ENCODE results near the gene GPR153. TPM values are rescaled to one million over a fixed set of nuclear protein-coding genes. Genes with fewer than 3 reads are reported as not detected.

Gene GPR153
- polyA plus RNA-seq, 3 donors = 0.04 to 0.69 TPM; not detected in 1

- Histone ChIP-seq H3K79me2 (ENCODE audit: insufficient read depth, low read length) (no peaks in the 10 kb centered on the region), H2AFZ (ENCODE audit: insufficient read depth, low read depth, low read length, poor library complexity, severe bottlenecking) (peak within 1 kb of the TSS; percentile 62), H3K36me3 (replicated peaks in 1 of 2; ENCODE audit: control insufficient read depth in 1 of 2, insufficient read depth in 2 of 2, low read length in 2 of 2) (no peaks in the 10 kb centered on the region), H3K9ac (ENCODE audit: insufficient read depth, low read length, poor library complexity, severe bottlenecking) (peak within 1 kb of the TSS; percentile 6), H3K27me3 (ENCODE audit: control insufficient read depth in 2 of 2, insufficient read depth in 2 of 2, low read length in 2 of 2) (peaks cover 31 to 47% of the 10 kb centered on the region in 2 donors), H3K4me3 (replicated peaks in 1 of 3; ENCODE audit: low read depth in 2 of 3, low read length in 3 of 3) (peak within 1 kb of the TSS; percentile 8 to 64 (median 23)), H3K4me2 (replicated peaks; ENCODE audit: extremely low read depth, low read length, poor library complexity, severe bottlenecking) (peak within 1 kb of the TSS; percentile 66), H3K27ac (ENCODE audit: low read depth in 1 of 2, low read length in 2 of 2) (no peak within 1 kb of the TSS), H4K20me1 (ENCODE audit: insufficient read depth, low read length) (no peaks in the 10 kb centered on the region), H3K9me3 (replicated peaks in 1 of 2; ENCODE audit: control insufficient read depth in 1 of 2, insufficient read depth in 1 of 2, low read length in 2 of 2) (peaks cover 0 to 13% of the 10 kb centered on the region in 2 donors), H3K4me1 (ENCODE audit: control insufficient read depth in 1 of 2, insufficient read depth in 2 of 2, low read length in 2 of 2) (peaks cover 22 to 36% of the 10 kb centered on the region in 2 donors)
- TF ChIP-seq CTCF (IDR thresholded peaks at IDR 0.05) = no peak
- Mint-ChIP-seq H3K27me3 (ENCODE audit: low read depth in 3 of 3) (peaks cover 46 to 81% (median 60%) of the 10 kb centered on the region in 3 donors), H3K27ac (no peak within 1 kb of the TSS), H3K36me3 (peaks cover 0 to 3% of the 10 kb centered on the region in 2 donors), H3K4me3 (peak within 1 kb of the TSS; percentile 58 to 87), H3K9me3 (peaks cover 0 to 24% (median 3%) of the 10 kb centered on the region in 7 donors), H3K4me1 (peaks cover 22% of the 10 kb centered on the region)
- DNase-seq = peak in 1 of 3 donors; percentile 48
- intact Hi-C loops (cut with micrococcal nuclease) = loop anchor here in 1 of 2 donors (10.0 kb wide), 1 partner anchor 151 kb away; no protein-coding TSS in a partner anchor
- WGBS (ENCODE audit: insufficient coverage) = under 1% methylated on average over 65 of the region's 66 CpGs
Measured at GRCh38 chr1:6205849-6206519, 54.9 kb downstream of the GPR153 start, which contains the start of gene RNF207. TSS of gene RNF207 (plus strand) at chr1:6206119. CDS start at chr1:6206536, 417 bp downstream.

- H3K27ac ChIP-seq (ENCODE audit: low read depth in 1 of 2, low read length in 2 of 2) = no peak overlapping the region
- no peak overlapping the region for H3K9ac ChIP-seq (ENCODE audit: insufficient read depth, low read length, poor library complexity, severe bottlenecking)
- 96% methylated on average over 6 of the region's 7 CpGs for WGBS (ENCODE audit: insufficient coverage)
- Mint-ChIP-seq H3K9me3 (peaks cover 0 to 23% (median 4%) of the 10 kb centered on the region in 7 donors), H3K4me3 (no peak overlapping the region), H3K4me1 (peaks cover 38% of the 10 kb centered on the region), H3K27me3 (ENCODE audit: low read depth in 3 of 3) (peaks cover 27 to 47% (median 41%) of the 10 kb centered on the region in 3 donors), H3K27ac (no peak overlapping the region), H3K36me3 (peaks cover 5 to 7% of the 10 kb centered on the region in 2 donors)
- H3K79me2 ChIP-seq (ENCODE audit: insufficient read depth, low read length) = peaks cover 22% of the 10 kb centered on the region
- H3K4me3 ChIP-seq (replicated peaks in 1 of 3; ENCODE audit: low read depth in 2 of 3, low read length in 3 of 3) = no peak overlapping the region
- peaks cover 3 to 7% of the 10 kb centered on the region in 2 donors for H3K36me3 ChIP-seq (replicated peaks in 1 of 2; ENCODE audit: control insufficient read depth in 1 of 2, insufficient read depth in 2 of 2, low read length in 2 of 2)
- peaks cover 36 to 51% of the 10 kb centered on the region in 2 donors for H3K4me1 ChIP-seq (ENCODE audit: control insufficient read depth in 1 of 2, insufficient read depth in 2 of 2, low read length in 2 of 2)
- no peak overlapping the region for H3K4me2 ChIP-seq (replicated peaks; ENCODE audit: extremely low read depth, low read length, poor library complexity, severe bottlenecking)
- H4K20me1 ChIP-seq (ENCODE audit: insufficient read depth, low read length) = peaks cover 21% of the 10 kb centered on the region
- no peak for DNase-seq
- H3K27me3 ChIP-seq (ENCODE audit: control insufficient read depth in 2 of 2, insufficient read depth in 2 of 2, low read length in 2 of 2) = peaks cover 20 to 27% of the 10 kb centered on the region in 2 donors
- no peak for TF ChIP-seq CTCF (IDR thresholded peaks at IDR 0.05)
- intact Hi-C loops (cut with micrococcal nuclease) = loop anchor here in 1 of 2 donors (10.0 kb wide), 1 partner anchor 147 kb away; no protein-coding TSS in a partner anchor
- H3K9me3 ChIP-seq (replicated peaks in 1 of 2; ENCODE audit: control insufficient read depth in 1 of 2, insufficient read depth in 1 of 2, low read length in 2 of 2) = peaks cover 0 to 4% of the 10 kb centered on the region in 2 donors
- no peak overlapping the region for H2AFZ ChIP-seq (ENCODE audit: insufficient read depth, low read depth, low read length, poor library complexity, severe bottlenecking)
Measured at GRCh38 chr1:6202256-6202655, 58.6 kb downstream of the GPR153 start.

Measured in CD14-positive monocyte (primary cell).